Endodermal cell (in vitro differentiated cells): ENCODE results near the gene DCST2. TPM values are rescaled to one million over a fixed set of nuclear protein-coding genes. Genes with fewer than 3 reads are reported as not detected.

Source experiments
- DNase-seq: peaks from one replicate; pipeline ENCODE4 v3.0.0-alpha.2; 2017
- H3K27ac ChIP-seq: 2 replicates; pipeline ENCODE4 v1.5.1; 2013; ENCODE audit warnings: mild to moderate bottlenecking, low read depth, low read length, moderate library complexity
- H3K27me3 ChIP-seq: 2 replicates; pipeline ENCODE4 v1.6.1; 2013; ENCODE audit warnings: mild to moderate bottlenecking, low read length, moderate library complexity; ENCODE audit not compliant: insufficient read depth, control insufficient read depth, poor library complexity, severe bottlenecking
- H3K36me3 ChIP-seq: 2 replicates; pipeline ENCODE4 v1.7.0; 2013; ENCODE audit warnings: mild to moderate bottlenecking, low read length, moderate library complexity; ENCODE audit not compliant: control insufficient read depth, insufficient read depth
- H3K4me1 ChIP-seq: one replicate; pipeline ENCODE4 v1.7.0; 2013; ENCODE audit warnings: low read length; ENCODE audit not compliant: control insufficient read depth, insufficient read depth
- H3K4me3 ChIP-seq: 2 replicates; pipeline ENCODE4 v1.5.1; 2013; ENCODE audit warnings: mild to moderate bottlenecking, low read length, moderate library complexity
- H3K9ac ChIP-seq: 2 replicates; pipeline ENCODE4 v1.6.1; 2013; ENCODE audit warnings: mild to moderate bottlenecking, low read length, moderate library complexity; ENCODE audit not compliant: poor library complexity, severe bottlenecking; ENCODE audit errors: extremely low read depth
- H3K9me3 ChIP-seq: 2 replicates; pipeline ENCODE4 v1.6.1; 2013; ENCODE audit warnings: mild to moderate bottlenecking, low read length, moderate library complexity; ENCODE audit not compliant: control insufficient read depth
- H3K27ac Mint-ChIP-seq: 2 replicates; pipeline ENCODE4 v1.8.0; 2020; ENCODE audit warnings: mixed read lengths
- H3K27me3 Mint-ChIP-seq: 2 replicates; pipeline ENCODE4 v1.8.0; 2021; ENCODE audit warnings: mild to moderate bottlenecking, mixed read lengths; ENCODE audit not compliant: insufficient read depth
- H3K36me3 Mint-ChIP-seq: 2 replicates; pipeline ENCODE4 v1.8.0; 2020; ENCODE audit warnings: low read depth, mixed read lengths
- H3K4me1 Mint-ChIP-seq: 2 replicates; pipeline ENCODE4 v1.8.0; 2020; ENCODE audit warnings: mixed read lengths
- H3K4me3 Mint-ChIP-seq: 2 replicates; pipeline ENCODE4 v1.8.0; 2020; ENCODE audit warnings: mild to moderate bottlenecking, moderate library complexity, mixed read lengths
- H3K9me3 Mint-ChIP-seq: 2 replicates; pipeline ENCODE4 v1.8.0; 2020; ENCODE audit warnings: mild to moderate bottlenecking, mixed read lengths
- CTCF ChIP-seq: fragments of 200-600 bp; sonication (generic); conservative IDR thresholded peaks from 2 replicates; pipeline ENCODE4 v1.5.0; 2021; ENCODE audit warnings: antibody characterized with exemption, mild to moderate bottlenecking
- WGBS, 2 experiments: methylation state at CpG; one replicate each; pipeline versions ENCODE4 v1.1.5 to v1.1.7; 2013; ENCODE audit warnings: missing lambda C conversion rate in 2 of 2, mixed read lengths in 1 of 2; ENCODE audit not compliant: insufficient coverage in 1 of 2, insufficient read length in 1 of 2; 5-methylcytosine and 5-hydroxymethylcytosine counted together
- total RNA-seq, 2 donors: library from RNA; stranded (reverse); fragmentation: NEBNext Ultra II Directional in 1 of 2; extraction: Animal tissue kit (Norgen Biotek cat#: 25700) in 1 of 2; gene quantifications; 2 replicates in 1 of 2; 3 replicates in 1 of 2; pipeline ENCODE4 v1.2.1, GENCODE V29; 2021

Gene DCST2
- total RNA-seq, 2 donors from 2014 or later, result 0.44 to 2.0 TPM

- H3K4me1 Mint-ChIP-seq, result peaks cover 9% of the 10 kb centered on the region
- H3K4me1 ChIP-seq, result no peaks in the 10 kb centered on the region
- H3K27me3 ChIP-seq, result peaks cover 28% of the 10 kb centered on the region
- 0 to 1% methylated on average over 20 to 99 of the region's 99 CpGs for WGBS, 2 experiments
- peak within 1 kb of the TSS; percentile 81 for H3K27ac ChIP-seq
- peaks cover 21% of the 10 kb centered on the region for H3K27me3 Mint-ChIP-seq
- TF ChIP-seq CTCF, result peak; percentile 99
- H3K27ac Mint-ChIP-seq, result peak within 1 kb of the TSS; percentile 83
- peak within 1 kb of the TSS; percentile 87 for H3K4me3 ChIP-seq
- H3K36me3 ChIP-seq, result no peaks in the 10 kb centered on the region
- no peak within 1 kb of the TSS for H3K9ac ChIP-seq
- peak; percentile 95 for DNase-seq
- no peaks in the 10 kb centered on the region for H3K9me3 Mint-ChIP-seq
- peak within 1 kb of the TSS; percentile 63 for H3K4me3 Mint-ChIP-seq
- H3K9me3 ChIP-seq, result no peaks in the 10 kb centered on the region
- H3K36me3 Mint-ChIP-seq, result no peaks in the 10 kb centered on the region
Measured at GRCh38 chr1:155050560-155051341, 17.2 kb upstream of the DCST2 start, which contains the start of gene ADAM15. Gene ADAM15 (plus strand): TSS chr1:155051316. CDS start chr1:155051387, 71 bp downstream.

- Histone ChIP-seq H3K4me1 (no peaks in the 10 kb centered on the region), H3K4me3 (peak overlapping the region; percentile 87), H3K27me3 (peaks cover 28% of the 10 kb centered on the region), H3K36me3 (no peaks in the 10 kb centered on the region), H3K27ac (peak overlapping the region; percentile 30), H3K9ac (no peak overlapping the region), H3K9me3 (no peaks in the 10 kb centered on the region)
- TF ChIP-seq CTCF, result no peak
- Mint-ChIP-seq H3K27ac (peak overlapping the region; percentile 83), H3K27me3 (peaks cover 21% of the 10 kb centered on the region), H3K36me3 (no peaks in the 10 kb centered on the region), H3K4me3 (peak overlapping the region; percentile 63), H3K9me3 (no peaks in the 10 kb centered on the region), H3K4me1 (peaks cover 9% of the 10 kb centered on the region)
- no peak for DNase-seq
- 39 to 41% methylated on average over 7 to 10 of the region's 10 CpGs for WGBS, 2 experiments
Measured at GRCh38 chr1:155049651-155050559, 16.3 kb upstream of the DCST2 start.

GRCh38 chr1:155048449-155049334, 15.1 kb upstream of the DCST2 start:
- H3K27me3 Mint-ChIP-seq, result peaks cover 25% of the 10 kb centered on the region
- Histone ChIP-seq H3K36me3 (no peaks in the 10 kb centered on the region), H3K9me3 (no peaks in the 10 kb centered on the region), H3K4me1 (no peaks in the 10 kb centered on the region), H3K27ac (no peak overlapping the region), H3K9ac (no peak overlapping the region), H3K27me3 (peaks cover 24% of the 10 kb centered on the region), H3K4me3 (no peak overlapping the region)
- WGBS, 2 experiments, result 92 to 93% methylated on average over 8 of the region's 8 CpGs
- no peak overlapping the region for H3K27ac Mint-ChIP-seq
- H3K4me1 Mint-ChIP-seq, result peaks cover 14% of the 10 kb centered on the region
- H3K36me3 Mint-ChIP-seq, result no peaks in the 10 kb centered on the region
- no peak overlapping the region for H3K4me3 Mint-ChIP-seq
- no peak for DNase-seq
- no peak for TF ChIP-seq CTCF
- no peaks in the 10 kb centered on the region for H3K9me3 Mint-ChIP-seq
